HG03108 (cell line): ENCODE results near the gene SLC22A24.
"Not testable (repeated sequence)": the region's sequence is repeated elsewhere in the genome, so short reads cannot be mapped to it uniquely, and the experiment has no call there.

ENCODE experiments used
- ATAC-seq: cut with Tn5 transposase; IDR thresholded peaks from one replicate; pipeline ENCODE4 v1.9.1; 2021; ENCODE audit warnings: moderate library complexity; ENCODE audit not compliant: unreplicated experiment

Gene SLC22A24, protein sequence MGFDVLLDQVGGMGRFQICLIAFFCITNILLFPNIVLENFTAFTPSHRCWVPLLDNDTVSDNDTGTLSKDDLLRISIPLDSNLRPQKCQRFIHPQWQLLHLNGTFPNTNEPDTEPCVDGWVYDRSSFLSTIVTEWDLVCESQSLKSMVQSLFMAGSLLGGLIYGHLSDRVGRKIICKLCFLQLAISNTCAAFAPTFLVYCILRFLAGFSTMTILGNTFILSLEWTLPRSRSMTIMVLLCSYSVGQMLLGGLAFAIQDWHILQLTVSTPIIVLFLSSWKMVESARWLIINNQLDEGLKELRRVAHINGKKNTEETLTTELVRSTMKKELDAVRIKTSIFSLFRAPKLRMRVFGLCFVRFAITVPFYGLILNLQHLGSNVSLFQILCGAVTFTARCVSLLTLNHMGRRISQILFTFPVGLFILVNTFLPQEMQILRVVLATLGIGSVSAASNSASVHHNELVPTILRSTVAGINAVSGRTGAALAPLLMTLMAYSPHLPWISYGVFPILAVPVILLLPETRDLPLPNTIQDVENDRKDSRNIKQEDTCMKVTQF

DNA sequence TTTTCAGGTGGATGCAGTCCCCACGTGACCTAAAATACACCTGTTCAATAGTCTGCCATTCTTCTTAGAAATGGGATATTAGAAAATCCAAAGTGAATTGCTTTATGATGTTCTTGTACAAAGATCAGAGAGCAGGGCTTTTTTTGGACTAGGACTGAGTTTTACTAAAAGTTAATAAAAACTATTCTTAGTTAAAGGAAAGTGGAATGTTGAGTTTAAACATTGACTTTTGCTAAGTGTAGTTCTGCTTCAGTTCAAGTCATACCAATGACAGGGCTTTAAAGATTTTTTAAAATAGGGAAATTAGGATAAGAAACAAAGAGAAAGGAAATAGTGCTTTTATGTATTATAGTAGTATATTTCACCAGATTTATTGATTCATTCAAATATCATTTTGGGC is at the start of gene SLC22A24:
SLC22A24 (minus strand) TSS at position 101 of the 400 bp plus-strand sequence. CDS start 442 bp downstream, outside the sequence.
- no peak for ATAC-seq

DNA sequence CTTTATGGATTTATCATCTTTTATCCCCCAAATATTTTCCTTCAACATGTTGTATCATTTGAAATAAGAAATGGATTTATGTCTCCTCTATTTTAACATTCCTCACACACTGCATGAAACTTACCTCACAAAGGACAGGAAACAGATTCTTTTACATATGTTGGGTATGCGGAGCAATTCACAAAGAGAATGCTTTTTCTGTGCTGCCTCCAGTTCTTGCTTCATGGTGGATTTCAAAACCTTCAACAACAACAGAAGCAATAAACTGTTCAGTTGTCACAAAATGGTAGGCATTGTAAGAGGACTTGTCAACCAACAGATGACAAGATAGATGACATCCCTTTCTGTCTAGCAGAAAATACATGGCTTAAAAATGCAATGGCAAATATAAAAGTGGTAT is 36.5 kb upstream of the SLC22A24 start:
- no peak for ATAC-seq

DNA sequence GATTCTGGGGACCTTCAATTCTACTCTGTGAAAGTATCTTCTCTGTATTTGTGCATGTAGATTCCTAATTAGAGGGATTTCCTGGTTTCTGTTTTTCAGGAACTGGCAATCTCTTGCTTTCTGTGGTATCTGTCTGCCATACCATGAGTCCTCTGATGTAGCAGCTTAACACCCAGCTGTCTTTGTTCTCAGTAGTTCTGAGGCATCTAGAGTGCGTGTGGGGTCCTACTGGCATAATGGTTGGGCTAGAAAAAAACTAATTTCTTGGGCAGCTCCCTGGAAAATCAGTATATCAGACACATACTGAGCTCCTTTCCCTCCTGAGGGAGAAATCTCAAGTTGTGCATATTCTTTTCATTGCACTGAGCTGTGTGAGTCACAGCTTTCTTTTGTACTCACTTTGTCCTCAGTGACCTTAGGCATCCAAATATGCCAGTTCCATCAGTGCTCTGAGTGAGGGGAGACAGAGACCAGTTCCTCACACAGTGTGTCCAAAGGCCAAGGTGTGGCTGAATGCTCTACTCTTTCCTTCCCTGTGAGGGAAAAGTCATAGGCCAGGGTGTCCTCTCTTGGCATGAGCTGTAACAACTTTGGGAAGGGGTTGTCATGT is 35.5 kb upstream of the SLC22A24 start:
- ATAC-seq: no peak

DNA sequence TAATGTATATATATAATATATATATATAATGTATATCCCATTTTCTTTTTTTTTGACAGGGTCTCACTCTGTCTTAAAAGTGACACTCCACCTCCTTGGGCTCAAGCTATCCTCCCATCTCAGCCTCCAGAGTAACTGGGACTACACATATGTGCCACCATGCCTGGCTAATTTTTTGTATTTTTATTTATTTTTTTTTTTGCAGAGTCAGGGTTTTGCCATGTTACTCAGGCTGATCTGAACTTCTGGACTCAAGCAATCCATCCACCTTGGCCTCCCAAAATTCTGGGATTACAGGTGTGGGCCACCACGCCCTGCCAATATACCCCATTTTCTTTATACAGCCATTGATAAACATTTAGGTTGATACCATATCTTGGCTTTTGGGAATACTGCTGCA is 33.9 kb upstream of the SLC22A24 start:
- ATAC-seq: no peak

DNA sequence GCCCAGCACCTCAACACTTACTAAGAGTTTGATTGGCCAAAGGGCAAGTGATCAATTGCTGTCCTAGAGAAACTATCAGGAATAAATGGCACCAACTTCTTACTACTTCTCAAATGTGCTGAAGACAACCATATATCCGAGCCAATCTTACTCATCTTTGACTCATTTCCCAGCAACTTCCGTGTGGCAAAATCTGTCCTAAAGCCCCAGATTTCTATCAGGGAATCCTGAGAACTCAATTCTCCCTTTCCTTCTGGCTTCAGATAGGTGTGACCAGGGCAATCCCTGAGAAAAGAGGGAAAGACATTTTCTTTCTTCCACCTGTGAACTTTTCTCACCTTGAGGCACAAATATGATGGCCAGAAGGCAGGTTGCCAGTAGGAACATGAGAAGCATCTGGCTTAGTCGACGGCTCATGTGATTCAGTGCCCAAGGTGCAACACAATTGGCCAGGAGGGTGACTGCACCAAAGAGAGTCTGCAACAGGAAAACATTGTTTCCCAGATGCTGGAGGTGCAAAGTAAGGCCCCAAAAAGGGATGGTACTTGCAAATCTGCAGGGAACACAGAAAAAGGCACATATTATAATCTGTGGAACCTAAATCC is 21.8 kb upstream of the SLC22A24 start:
- ATAC-seq: no peak

DNA sequence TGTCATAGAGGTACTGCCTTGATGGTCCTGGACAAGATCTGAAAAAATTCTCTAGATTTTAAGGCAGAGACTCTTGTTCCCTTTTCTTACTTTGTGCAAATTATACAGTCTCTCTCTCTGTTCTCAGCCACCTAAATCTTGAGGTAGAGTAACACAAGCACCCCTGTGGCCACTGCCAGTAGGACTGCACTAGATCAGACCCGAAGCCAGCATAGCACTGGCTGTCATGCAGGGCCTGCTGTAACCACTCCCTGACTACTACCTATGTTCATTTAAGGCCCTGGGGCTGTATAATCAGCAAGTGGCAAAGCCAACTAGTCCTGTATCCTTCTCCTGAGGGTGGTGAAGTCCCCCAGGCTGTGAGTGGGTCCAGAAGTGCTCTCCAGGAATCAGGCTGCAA is 11.8 kb upstream of the SLC22A24 start:
- ATAC-seq: no peak

DNA sequence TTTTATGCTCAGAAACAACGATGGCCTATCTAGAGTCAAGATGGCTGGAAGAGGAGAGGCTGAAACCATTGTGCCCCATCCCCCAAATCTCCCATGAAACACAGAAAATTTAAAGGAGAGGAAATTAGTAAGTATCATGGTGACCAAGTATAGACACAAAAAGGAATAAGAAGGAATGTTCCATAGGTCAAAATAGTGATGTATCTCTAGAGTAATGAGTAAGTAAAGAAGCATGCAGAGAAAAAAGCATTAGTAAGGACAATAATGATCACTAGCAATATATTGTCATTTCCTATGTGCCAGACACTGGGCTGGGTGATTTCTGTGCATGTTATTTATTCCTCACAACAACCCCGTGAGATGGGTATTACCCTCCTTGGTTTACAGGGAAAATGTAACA is 2.6 kb upstream of the SLC22A24 start:
- ATAC-seq: no peak

DNA sequence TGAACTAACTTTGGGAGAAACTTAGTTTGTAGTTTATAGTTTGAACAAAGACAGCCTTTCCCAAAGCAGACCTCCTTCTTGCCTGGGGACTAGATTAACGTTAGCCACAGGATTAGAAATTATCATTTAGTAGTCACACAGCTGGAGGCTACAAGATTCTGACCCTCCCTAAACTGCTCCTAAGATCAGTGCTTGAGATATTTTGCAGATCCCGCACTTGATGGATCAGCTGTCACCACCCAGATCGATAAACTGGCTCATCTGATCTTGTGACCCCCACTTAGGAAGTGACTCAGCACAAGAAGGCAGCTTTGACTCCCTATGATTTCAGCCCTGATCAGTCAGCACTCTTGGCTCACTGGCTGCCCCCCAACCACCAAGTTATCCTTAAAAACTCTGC is 1.6 kb downstream of the SLC22A24 start:
- no peak for ATAC-seq

DNA sequence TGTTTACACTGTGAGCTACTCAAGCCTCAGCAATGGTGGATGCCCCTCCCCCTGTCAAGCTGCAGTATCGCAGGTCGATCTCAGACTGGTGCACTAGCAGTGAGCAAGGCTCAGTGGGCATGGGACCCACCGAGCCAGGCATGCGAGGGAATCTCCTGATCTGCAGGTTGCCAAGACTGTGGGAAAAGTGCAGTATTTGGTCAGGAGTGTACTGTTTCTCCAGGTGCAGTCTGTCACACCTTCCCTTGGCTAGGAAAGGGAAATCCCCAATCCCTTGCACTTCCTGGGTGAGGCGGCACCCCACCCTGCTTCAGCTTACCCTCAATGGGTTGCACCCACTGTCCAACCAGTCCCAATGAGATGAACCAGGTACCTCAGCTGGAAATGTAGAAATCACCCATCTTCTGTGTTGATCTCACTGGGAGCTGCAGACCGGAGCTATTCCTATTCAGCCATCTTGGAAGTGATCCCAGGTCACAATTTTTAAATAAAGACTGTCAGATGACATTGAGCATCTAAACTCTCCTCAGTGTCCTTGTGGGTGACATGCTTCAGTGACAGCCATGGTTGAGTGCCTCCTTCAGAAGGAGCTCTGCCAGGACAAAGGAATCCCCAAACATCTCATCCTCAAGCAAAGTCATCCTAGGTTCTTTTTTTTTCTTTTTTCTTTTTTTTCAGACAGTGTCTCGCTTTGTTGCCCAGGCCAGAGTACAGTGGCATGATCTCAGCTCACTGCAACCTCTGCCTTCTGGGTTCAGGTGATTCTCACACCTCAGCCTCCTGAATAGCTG is 10.8 kb downstream of the SLC22A24 start:
- no peak for ATAC-seq

DNA sequence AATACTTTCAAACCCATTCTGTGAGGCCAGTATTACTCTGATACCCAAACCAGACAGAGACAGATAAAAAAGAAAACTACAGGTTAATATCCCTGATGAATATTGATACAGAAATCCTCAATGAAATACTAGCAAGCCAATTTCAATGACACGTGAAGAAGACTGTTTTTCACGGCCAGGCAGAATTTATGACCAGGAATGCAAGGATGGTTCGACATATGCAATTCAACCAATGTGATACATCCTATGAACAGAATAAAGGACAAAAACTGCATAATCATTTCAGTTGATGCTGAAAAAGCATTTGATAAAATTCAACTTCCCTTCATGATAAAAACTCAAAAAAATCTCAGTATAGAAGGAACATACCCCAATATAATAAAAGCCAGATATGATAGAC is 44.5 kb downstream of the SLC22A24 start:
- ATAC-seq: no peak

DNA sequence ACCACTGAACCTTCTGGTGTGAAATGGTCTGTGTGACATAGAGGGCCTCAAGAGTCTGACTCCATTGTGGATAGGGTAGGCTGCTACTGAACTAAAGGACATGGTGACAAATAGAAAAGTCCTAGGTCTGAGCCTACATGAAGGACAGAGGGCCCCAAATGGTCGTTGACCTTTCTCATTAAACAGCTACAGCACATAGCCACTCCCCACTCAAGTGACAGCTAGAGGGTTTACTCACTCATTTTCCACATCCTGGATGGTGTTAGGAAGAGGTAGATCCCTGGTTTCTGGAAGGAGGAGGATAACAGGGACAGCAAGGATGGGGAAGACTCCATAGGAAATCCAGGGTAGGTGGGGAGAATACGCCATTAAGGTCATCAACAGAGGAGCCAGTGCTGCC is 63.3 kb downstream of the SLC22A24 start:
- ATAC-seq: no peak

DNA sequence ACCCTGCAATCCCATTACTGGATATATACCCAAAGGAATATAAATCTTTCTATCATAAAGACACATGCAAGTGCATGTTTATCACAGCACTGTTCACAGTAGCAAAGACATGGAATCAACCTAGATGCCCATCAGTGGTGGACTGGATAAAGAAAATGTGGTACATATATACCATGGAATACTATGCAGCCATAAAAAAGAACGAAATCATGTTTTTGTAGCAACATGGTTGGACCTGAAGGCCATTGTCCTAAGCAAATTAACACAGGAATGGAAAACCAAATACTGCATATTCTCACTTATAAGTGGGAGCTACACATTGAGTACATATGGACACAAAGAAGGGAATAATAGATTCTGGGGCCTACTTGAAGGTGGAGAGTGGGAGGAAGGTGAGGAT is 97.8 kb downstream of the SLC22A24 start:
- ATAC-seq: not testable (repeated sequence)

DNA sequence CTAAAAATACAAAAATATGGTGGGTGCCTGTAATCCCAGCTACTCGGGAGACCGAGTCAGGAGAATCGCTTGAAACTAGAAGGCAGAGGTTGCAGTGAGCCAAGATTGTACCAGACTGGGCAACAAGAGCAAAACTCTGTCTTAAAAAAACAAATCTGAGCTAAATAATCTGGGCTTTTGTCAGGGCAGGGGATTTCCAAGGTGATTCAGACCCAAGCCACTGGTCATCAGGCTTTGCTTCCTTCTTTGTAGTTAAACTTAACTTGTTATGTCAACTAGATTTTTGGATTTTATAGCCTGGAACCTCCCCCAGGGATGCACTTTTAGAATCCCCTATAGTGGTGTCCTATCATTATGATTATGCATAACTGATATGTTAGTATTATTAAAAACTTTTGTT is 101.4 kb downstream of the SLC22A24 start:
- no peak for ATAC-seq

DNA sequence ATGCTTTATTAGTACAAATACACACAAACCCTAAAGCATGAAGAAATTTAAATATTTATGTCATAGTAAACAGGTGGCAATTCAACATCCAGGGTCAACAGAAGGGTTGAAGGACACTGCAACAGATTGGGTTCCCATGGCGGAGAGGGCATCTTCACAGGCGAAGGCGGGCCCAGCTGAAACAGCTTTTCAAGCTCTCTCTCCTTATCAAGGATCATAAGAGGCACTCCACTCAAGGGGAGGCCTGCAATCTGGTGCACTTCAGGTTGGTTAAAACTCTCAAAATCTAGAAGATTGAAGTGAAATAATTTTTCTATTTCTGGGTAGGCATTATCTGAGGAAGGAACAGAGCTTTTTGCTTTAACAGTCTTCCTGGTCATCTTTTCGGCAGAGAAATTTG is 111.6 kb downstream of the SLC22A24 start:
- ATAC-seq: no peak
